Stimulated activated CD8-positive, alpha-beta memory T cell treated with anti-CD3 and anti-CD28 coated beads, Interleukin-12 subunit alpha, Interleukin-12 subunit beta, amount 100 ng/mL, for 24 hours (primary cell): Measurements from ENCODE around the gene TMEFF2.

Source experiments
- DNase-seq: peaks from one replicate; pipeline ENCODE4 v3.0.0-alpha.2; 2020; ENCODE audit errors: extremely low read depth

The TMEFF2 gene

GRCh38 chr2:192013211-192013610 is 181.5 kb downstream of the TMEFF2 start:
- no peak for DNase-seq

- no peak for DNase-seq
Observed at GRCh38 chr2:192011196-192011595, 183.5 kb downstream of the TMEFF2 start.

GRCh38 chr2:192010073-192010472 is 184.7 kb downstream of the TMEFF2 start:
- DNase-seq = no peak

GRCh38 chr2:192007581-192008228 is 187.0 kb downstream of the TMEFF2 start:
- no peak for DNase-seq

GRCh38 chr2:192005211-192005610 is 189.5 kb downstream of the TMEFF2 start:
- no peak for DNase-seq

GRCh38 chr2:192004188-192004963 is 190.4 kb downstream of the TMEFF2 start:
- no peak for DNase-seq

- DNase-seq = no peak
Observed at GRCh38 chr2:192002418-192002817, 192.3 kb downstream of the TMEFF2 start.

- no peak for DNase-seq
Observed at GRCh38 chr2:192000196-192000980, 194.3 kb downstream of the TMEFF2 start.

GRCh38 chr2:191999101-191999841 is 195.5 kb downstream of the TMEFF2 start:
- DNase-seq = no peak

GRCh38 chr2:191995285-191995684 is 199.4 kb downstream of the TMEFF2 start:
- no peak for DNase-seq

- no peak for DNase-seq
Observed at GRCh38 chr2:191994749-191995148, 200.0 kb downstream of the TMEFF2 start.

- no peak for DNase-seq
Observed at GRCh38 chr2:191991442-191991841, 203.3 kb downstream of the TMEFF2 start.

- no peak for DNase-seq
Observed at GRCh38 chr2:191985740-191986139, 209.0 kb downstream of the TMEFF2 start.

GRCh38 chr2:191983591-191983990 is 211.1 kb downstream of the TMEFF2 start:
- DNase-seq = no peak

GRCh38 chr2:191983186-191983585 is 211.5 kb downstream of the TMEFF2 start:
- DNase-seq = no peak

- DNase-seq = no peak
Observed at GRCh38 chr2:191981706-191982105, 213.0 kb downstream of the TMEFF2 start.

- no peak for DNase-seq
Observed at GRCh38 chr2:191980483-191980882, 214.2 kb downstream of the TMEFF2 start.

GRCh38 chr2:191979221-191979730 is 215.5 kb downstream of the TMEFF2 start:
- no peak for DNase-seq

- DNase-seq = no peak
Observed at GRCh38 chr2:191977754-191978153, 217.0 kb downstream of the TMEFF2 start.

GRCh38 chr2:191976436-191976835 is 218.3 kb downstream of the TMEFF2 start:
- DNase-seq = no peak

- no peak for DNase-seq
Observed at GRCh38 chr2:191974676-191975075, 220.1 kb downstream of the TMEFF2 start.

GRCh38 chr2:191970867-191971266 is 223.9 kb downstream of the TMEFF2 start:
- DNase-seq = no peak
